Measurements from ENCODE around the gene HUWE1.

DNA sequence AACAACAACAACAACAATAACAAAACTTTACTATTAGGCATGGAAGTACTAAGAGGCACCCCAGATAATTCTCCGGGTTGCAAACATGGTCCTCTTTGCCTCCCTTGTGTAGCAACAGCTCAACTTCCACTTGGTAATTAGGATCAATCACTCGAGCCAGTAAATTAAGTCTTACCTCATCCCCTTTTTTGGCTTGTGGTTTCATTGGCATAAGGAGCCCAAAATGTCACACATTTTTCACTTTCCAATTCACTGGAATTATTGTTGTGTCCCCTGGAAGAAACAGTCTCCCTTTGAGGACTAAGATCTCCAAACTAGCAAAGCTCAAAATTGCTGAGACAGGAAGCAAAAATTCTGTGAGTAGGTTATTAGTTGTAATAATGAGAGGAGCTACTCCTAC is 203.1 kb downstream of the HUWE1 start:
- no peak for TF ChIP-seq POLR2A (IDR thresholded peaks at IDR 0.05)
- TF ChIP-seq, protein P1, sequence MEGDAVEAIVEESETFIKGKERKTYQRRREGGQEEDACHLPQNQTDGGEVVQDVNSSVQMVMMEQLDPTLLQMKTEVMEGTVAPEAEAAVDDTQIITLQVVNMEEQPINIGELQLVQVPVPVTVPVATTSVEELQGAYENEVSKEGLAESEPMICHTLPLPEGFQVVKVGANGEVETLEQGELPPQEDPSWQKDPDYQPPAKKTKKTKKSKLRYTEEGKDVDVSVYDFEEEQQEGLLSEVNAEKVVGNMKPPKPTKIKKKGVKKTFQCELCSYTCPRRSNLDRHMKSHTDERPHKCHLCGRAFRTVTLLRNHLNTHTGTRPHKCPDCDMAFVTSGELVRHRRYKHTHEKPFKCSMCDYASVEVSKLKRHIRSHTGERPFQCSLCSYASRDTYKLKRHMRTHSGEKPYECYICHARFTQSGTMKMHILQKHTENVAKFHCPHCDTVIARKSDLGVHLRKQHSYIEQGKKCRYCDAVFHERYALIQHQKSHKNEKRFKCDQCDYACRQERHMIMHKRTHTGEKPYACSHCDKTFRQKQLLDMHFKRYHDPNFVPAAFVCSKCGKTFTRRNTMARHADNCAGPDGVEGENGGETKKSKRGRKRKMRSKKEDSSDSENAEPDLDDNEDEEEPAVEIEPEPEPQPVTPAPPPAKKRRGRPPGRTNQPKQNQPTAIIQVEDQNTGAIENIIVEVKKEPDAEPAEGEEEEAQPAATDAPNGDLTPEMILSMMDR (IDR thresholded peaks at IDR 0.05) = no peak
